ENCODE measurements around the gene YIPF5. TPM values are rescaled to one million over a fixed set of nuclear protein-coding genes. Genes with fewer than 3 reads are reported as not detected.

The YIPF5 gene
- total RNA-seq, 2 donors from 2014 or later = 46.8 to 54.0 TPM

- Mint-ChIP-seq H3K27ac (no peak overlapping the region), H3K36me3 (ENCODE audit: low read depth) (no peaks in the 10 kb centered on the region), H3K9me3 (peaks cover 4% of the 10 kb centered on the region), H3K4me1 (no peaks in the 10 kb centered on the region), H3K4me3 (no peak overlapping the region), H3K27me3 (ENCODE audit: insufficient read depth) (no peaks in the 10 kb centered on the region)
- no peaks in the 10 kb centered on the region for H3K27me3 ChIP-seq (ENCODE audit: control insufficient read depth, insufficient read depth, low read length, poor library complexity, severe bottlenecking)
- WGBS, 2 experiments (ENCODE audit: insufficient coverage in 1 of 2, insufficient read length in 1 of 2) = 91 to 100% methylated on average over 2 to 3 of the region's 3 CpGs
- H3K9me3 ChIP-seq (ENCODE audit: control insufficient read depth, low read length) = peaks cover 8% of the 10 kb centered on the region
- no peak overlapping the region for H3K9ac ChIP-seq (ENCODE audit: extremely low read depth, low read length, poor library complexity, severe bottlenecking)
- TF ChIP-seq CTCF (conservative IDR thresholded peaks at IDR 0.05) = no peak
- H3K36me3 ChIP-seq (ENCODE audit: control insufficient read depth, insufficient read depth, low read length) = no peaks in the 10 kb centered on the region
- H3K4me3 ChIP-seq (ENCODE audit: low read length) = no peak overlapping the region
- no peak overlapping the region for H3K27ac ChIP-seq (ENCODE audit: low read depth, low read length)
- H3K4me1 ChIP-seq (ENCODE audit: control insufficient read depth, insufficient read depth, low read length) = no peaks in the 10 kb centered on the region
- no peak for DNase-seq
These were observed 35.2 kb downstream of the YIPF5 start for GRCh38 chr5:144135113-144135762.

GRCh38 chr5:144134194-144134826 is 36.1 kb downstream of the YIPF5 start:
- H3K36me3 Mint-ChIP-seq (ENCODE audit: low read depth) = no peaks in the 10 kb centered on the region
- H3K4me3 Mint-ChIP-seq = no peak overlapping the region
- no peak overlapping the region for H3K27ac ChIP-seq (ENCODE audit: low read depth, low read length)
- no peaks in the 10 kb centered on the region for H3K4me1 Mint-ChIP-seq
- peaks cover 8% of the 10 kb centered on the region for H3K9me3 ChIP-seq (ENCODE audit: control insufficient read depth, low read length)
- no peak for DNase-seq
- WGBS, 2 experiments (ENCODE audit: insufficient coverage in 1 of 2, insufficient read length in 1 of 2) = 89 to 100% methylated on average over 2 of the region's 2 CpGs
- no peaks in the 10 kb centered on the region for H3K27me3 ChIP-seq (ENCODE audit: control insufficient read depth, insufficient read depth, low read length, poor library complexity, severe bottlenecking)
- no peaks in the 10 kb centered on the region for H3K36me3 ChIP-seq (ENCODE audit: control insufficient read depth, insufficient read depth, low read length)
- peaks cover 4% of the 10 kb centered on the region for H3K9me3 Mint-ChIP-seq
- no peak overlapping the region for H3K27ac Mint-ChIP-seq
- no peak overlapping the region for H3K4me3 ChIP-seq (ENCODE audit: low read length)
- H3K4me1 ChIP-seq (ENCODE audit: control insufficient read depth, insufficient read depth, low read length) = no peaks in the 10 kb centered on the region
- no peak for TF ChIP-seq CTCF (conservative IDR thresholded peaks at IDR 0.05)
- no peak overlapping the region for H3K9ac ChIP-seq (ENCODE audit: extremely low read depth, low read length, poor library complexity, severe bottlenecking)
- H3K27me3 Mint-ChIP-seq (ENCODE audit: insufficient read depth) = no peaks in the 10 kb centered on the region

GRCh38 chr5:144133050-144133633 is 37.3 kb downstream of the YIPF5 start:
- no peaks in the 10 kb centered on the region for H3K27me3 ChIP-seq (ENCODE audit: control insufficient read depth, insufficient read depth, low read length, poor library complexity, severe bottlenecking)
- H3K27ac Mint-ChIP-seq = no peak overlapping the region
- no peak overlapping the region for H3K27ac ChIP-seq (ENCODE audit: low read depth, low read length)
- H3K9me3 ChIP-seq (ENCODE audit: control insufficient read depth, low read length) = peaks cover 8% of the 10 kb centered on the region
- H3K4me3 ChIP-seq (ENCODE audit: low read length) = no peak overlapping the region
- no peaks in the 10 kb centered on the region for H3K4me1 ChIP-seq (ENCODE audit: control insufficient read depth, insufficient read depth, low read length)
- DNase-seq = no peak
- no peaks in the 10 kb centered on the region for H3K36me3 Mint-ChIP-seq (ENCODE audit: low read depth)
- no peak for TF ChIP-seq CTCF (conservative IDR thresholded peaks at IDR 0.05)
- peaks cover 4% of the 10 kb centered on the region for H3K9me3 Mint-ChIP-seq
- no peaks in the 10 kb centered on the region for H3K4me1 Mint-ChIP-seq
- H3K36me3 ChIP-seq (ENCODE audit: control insufficient read depth, insufficient read depth, low read length) = no peaks in the 10 kb centered on the region
- no peak overlapping the region for H3K9ac ChIP-seq (ENCODE audit: extremely low read depth, low read length, poor library complexity, severe bottlenecking)
- H3K4me3 Mint-ChIP-seq = no peak overlapping the region
- whole genome bisulfite sequencing, 2 experiments (ENCODE audit: insufficient coverage in 1 of 2, insufficient read length in 1 of 2) = 92 to 100% methylated on average over 2 to 3 of the region's 4 CpGs
- H3K27me3 Mint-ChIP-seq (ENCODE audit: insufficient read depth) = no peaks in the 10 kb centered on the region

Measured in endodermal cell (in vitro differentiated cells).